ENCODE results near the gene LINGO4.

Gene LINGO4

GRCh38 chr1:151833172-151833900, 28.1 kb upstream of the LINGO4 start:
- DNase-seq, result no peak

GRCh38 chr1:151832318-151832980, 27.2 kb upstream of the LINGO4 start:
- no peak for DNase-seq

- no peak for DNase-seq
Observed at GRCh38 chr1:151831605-151832004, 26.4 kb upstream of the LINGO4 start, which contains the start of gene RORC. RORC (minus strand) TSS chr1:151831802; CDS start chr1:151831764, 38 bp downstream.

- no peak for DNase-seq
Observed at GRCh38 chr1:151831256-151831591, 26.0 kb upstream of the LINGO4 start.

- DNase-seq, result no peak
Observed at GRCh38 chr1:151830055-151830454, 24.8 kb upstream of the LINGO4 start.

- no peak for DNase-seq
Observed at GRCh38 chr1:151829352-151830046, 24.3 kb upstream of the LINGO4 start.

- no peak for DNase-seq
Observed at GRCh38 chr1:151828921-151829320, 23.7 kb upstream of the LINGO4 start.

GRCh38 chr1:151827853-151828252, 22.6 kb upstream of the LINGO4 start:
- DNase-seq, result no peak

GRCh38 chr1:151825751-151826660, 20.8 kb upstream of the LINGO4 start:
- DNase-seq, result no peak

GRCh38 chr1:151825204-151825603, 20.0 kb upstream of the LINGO4 start:
- DNase-seq, result no peak

GRCh38 chr1:151823175-151823574, 18.0 kb upstream of the LINGO4 start:
- no peak for DNase-seq

- DNase-seq, result no peak
Observed at GRCh38 chr1:151822404-151822803, 17.2 kb upstream of the LINGO4 start.

- DNase-seq, result no peak
Observed at GRCh38 chr1:151820940-151821339, 15.7 kb upstream of the LINGO4 start.

- DNase-seq, result no peak
Observed at GRCh38 chr1:151819976-151820623, 14.9 kb upstream of the LINGO4 start.

GRCh38 chr1:151819227-151819835, 14.1 kb upstream of the LINGO4 start:
- DNase-seq, result no peak

GRCh38 chr1:151817353-151817730, 12.1 kb upstream of the LINGO4 start:
- DNase-seq, result no peak

- no peak for DNase-seq
Observed at GRCh38 chr1:151816548-151817352, 11.5 kb upstream of the LINGO4 start.

GRCh38 chr1:151815716-151816327, 10.6 kb upstream of the LINGO4 start:
- no peak for DNase-seq

GRCh38 chr1:151814971-151815545, 9.8 kb upstream of the LINGO4 start:
- DNase-seq, result no peak

GRCh38 chr1:151814426-151814825, 9.2 kb upstream of the LINGO4 start:
- no peak for DNase-seq

Measured in NCI-H748 treated with DMSO at 0.1 percent for 48 hours (cell line).